K562 (cell line): ENCODE data around the gene SLC22A23. TPM values are rescaled to one million over a fixed set of nuclear protein-coding genes. Genes with fewer than 3 reads are reported as not detected.

Experiments used
- ATF7 ChIP-seq: fragments of 450-650 bp; IDR thresholded peaks from 2 replicates; pipeline ENCODE4 v1.7.1; 2014; ENCODE audit warnings: mild to moderate bottlenecking, moderate library complexity
- CBX8 ChIP-seq: fragments of 200-600 bp; sonication (generic); IDR thresholded peaks from 2 replicates; pipeline ENCODE4 v1.6.1; 2012; ENCODE audit warnings: borderline replicate concordance, mixed run types, low read depth, mild to moderate bottlenecking, moderate library complexity, mixed read lengths, low read length, control low read depth, inconsistent platforms; ENCODE audit not compliant: poor library complexity, severe bottlenecking; ENCODE audit errors: extremely low read depth
- DPF2 ChIP-seq: fragments of 450-650 bp; IDR thresholded peaks from 2 replicates; pipeline ENCODE4 v1.6.1; 2016
- ELF1 ChIP-seq: fragments of 200-800 bp; sonication (Bioruptor generic); IDR thresholded peaks from 2 replicates; pipeline ENCODE4 v1.6.1; 2016; ENCODE audit warnings: missing genetic modification characterization, missing compliant biosample characterization
- ERF ChIP-seq: fragments of 450-650 bp; formaldehyde crosslinking; IDR thresholded peaks from 2 replicates; pipeline ENCODE4 v1.4.0; 2020; ENCODE audit warnings: mild to moderate bottlenecking, mixed read lengths
- ETV6 ChIP-seq, 3 experiments: fragments of 150-350 bp in 1 of 3; sonication (generic) in 1 of 3; formaldehyde crosslinking in 1 of 3; IDR thresholded peaks; 2 replicates each; pipeline versions ENCODE4 v1.6.1 to v1.8.0; 2014 to 2022; ENCODE audit warnings: borderline replicate concordance in 2 of 3, low read depth in 2 of 3, antibody characterized with exemption in 1 of 3, low read length in 1 of 3, mild to moderate bottlenecking in 1 of 3, missing genetic modification reagents in 1 of 3
- GTF2E2 ChIP-seq: fragments of 200-800 bp; sonication (Bioruptor generic); IDR thresholded peaks from 2 replicates; pipeline ENCODE4 v1.6.1; 2016; ENCODE audit warnings: missing genetic modification characterization, missing compliant biosample characterization
- HDAC8 ChIP-seq: fragments of 450-650 bp; IDR thresholded peaks from 2 replicates; pipeline ENCODE4 v1.6.1; 2016; ENCODE audit warnings: mild to moderate bottlenecking, missing genetic modification characterization, moderate library complexity, missing compliant biosample characterization
- HNRNPLL ChIP-seq: fragments of 200-400 bp; formaldehyde crosslinking; IDR thresholded peaks from 2 replicates; pipeline ENCODE4 v1.6.1; 2017; ENCODE audit warnings: low read length, low read depth, mild to moderate bottlenecking; ENCODE audit not compliant: poor library complexity, severe bottlenecking
- MTF1 ChIP-seq: fragments of 250-450 bp; sonication (Bioruptor Pico); IDR thresholded peaks from 2 replicates; pipeline ENCODE4 v1.9.0; 2021; ENCODE audit warnings: moderate library complexity, mild to moderate bottlenecking, inconsistent platforms, borderline replicate concordance
- MYC ChIP-seq, 2 experiments: fragments of 250-450 bp in 1 of 2; sonication (Bioruptor Pico) in 1 of 2; IDR thresholded peaks; 2 replicates each; pipeline versions ENCODE4 v1.5.1 to v1.6.1; 2012 to 2021; ENCODE audit warnings: low read depth in 2 of 2, borderline replicate concordance in 1 of 2, improper control_type of control experiment in 1 of 2, low read length in 1 of 2, mild to moderate bottlenecking in 1 of 2, moderate library complexity in 1 of 2
- NCOA2 ChIP-seq, 2 experiments: fragments of 450-650 bp; IDR thresholded peaks; 2 replicates each; pipeline ENCODE4 v1.6.1; 2018; ENCODE audit warnings: mild to moderate bottlenecking in 2 of 2, moderate library complexity in 1 of 2; ENCODE audit not compliant: partially characterized antibody in 2 of 2
- NCOA4 ChIP-seq: fragments of 450-650 bp; IDR thresholded peaks from 2 replicates; pipeline ENCODE4 v1.6.1; 2018; ENCODE audit warnings: mild to moderate bottlenecking; ENCODE audit not compliant: partially characterized antibody
- TAF9B ChIP-seq: fragments of 450-650 bp; IDR thresholded peaks from 2 replicates; pipeline ENCODE4 v1.6.1; 2018; ENCODE audit warnings: mild to moderate bottlenecking; ENCODE audit not compliant: partially characterized antibody
- ZFP36 ChIP-seq: fragments of 150-350 bp; IDR thresholded peaks from 2 replicates; pipeline ENCODE4 v1.6.1; 2018; ENCODE audit warnings: low read length, low read depth; ENCODE audit not compliant: partially characterized antibody
- ZKSCAN8 ChIP-seq: fragments of 200-800 bp; sonication (Bioruptor generic); IDR thresholded peaks from 2 replicates; pipeline ENCODE4 v1.6.1; 2016; ENCODE audit warnings: missing genetic modification characterization, missing compliant biosample characterization
- ZNF212 ChIP-seq: fragments of 450-650 bp; formaldehyde crosslinking; IDR thresholded peaks from 2 replicates; pipeline ENCODE4 v1.4.0; 2020; ENCODE audit warnings: mild to moderate bottlenecking
- ZNF354B ChIP-seq: fragments of 250-450 bp; sonication (Bioruptor Pico); IDR thresholded peaks from 2 replicates; pipeline ENCODE4 v1.4.0; 2020
- ZNF696 ChIP-seq: fragments of 250-450 bp; sonication (Bioruptor Pico); conservative IDR thresholded peaks from 2 replicates; pipeline ENCODE4 v1.4.0; 2020; ENCODE audit warnings: mild to moderate bottlenecking, moderate library complexity
- ZNF699 ChIP-seq: fragments of 250-450 bp; sonication (Bioruptor Pico); IDR thresholded peaks from 2 replicates; pipeline ENCODE4 v1.8.0; 2021; ENCODE audit warnings: mild to moderate bottlenecking, moderate library complexity; ENCODE audit not compliant: insufficient replicate concordance
- polyA plus RNA-seq, 8 experiments: library from polyadenylated mRNA; depleted of rRNA in 4 of 8; stranded (reverse) in 5 of 8; unstranded in 3 of 8; fragments of >200 nt; fragmentation: Nextera tagmentation in 2 of 8; fragmentation: Illumina TruSeq in 1 of 8; extraction: Ambion mirVana in 2 of 8; extraction: Trizol in 1 of 8; gene quantifications; 2 replicates each; pipeline versions ENCODE4 v1.2.1 to v1.2.3, GENCODE V29; 2011 to 2014; ENCODE audit warnings: inconsistent platforms in 1 of 8, missing spikeins in 1 of 8
- total RNA-seq, 7 experiments: library from RNA; depleted of rRNA in 6 of 7; stranded (reverse); fragments of >200 nt in 6 of 7; fragmentation: Illumina TruSeq in 2 of 7; extraction: Trizol in 2 of 7; gene quantifications; 2 replicates each; pipeline versions ENCODE4 v1.2.1 to v1.2.3, GENCODE V29; 2011 to 2021; ENCODE audit warnings: low replicate concordance in 1 of 7
- TF ChIP-seq, protein P1 (sequence below): fragments of 250-450 bp; sonication (Bioruptor Pico); IDR thresholded peaks from 2 replicates; pipeline ENCODE4 v1.6.1; 2021; ENCODE audit warnings: mild to moderate bottlenecking
- TF ChIP-seq, protein P2 (sequence below): fragments of 250-450 bp; sonication (Bioruptor Pico); IDR thresholded peaks from 2 replicates; pipeline ENCODE4 v1.9.0; 2021; ENCODE audit warnings: mild to moderate bottlenecking
- TF ChIP-seq, protein P3 (sequence below): fragments of 250-450 bp; sonication (Bioruptor Pico); IDR thresholded peaks from 2 replicates; pipeline ENCODE4 v1.5.0; 2021; ENCODE audit warnings: mild to moderate bottlenecking, moderate library complexity

SLC22A23 gene
- total and polyA plus RNA-seq, 9 of the 15 experiments (the other 6 are each of a cell fraction or from before 2014, with no cell fraction given): 0.30 to 8.7 (median 2.5) TPM

DNA sequence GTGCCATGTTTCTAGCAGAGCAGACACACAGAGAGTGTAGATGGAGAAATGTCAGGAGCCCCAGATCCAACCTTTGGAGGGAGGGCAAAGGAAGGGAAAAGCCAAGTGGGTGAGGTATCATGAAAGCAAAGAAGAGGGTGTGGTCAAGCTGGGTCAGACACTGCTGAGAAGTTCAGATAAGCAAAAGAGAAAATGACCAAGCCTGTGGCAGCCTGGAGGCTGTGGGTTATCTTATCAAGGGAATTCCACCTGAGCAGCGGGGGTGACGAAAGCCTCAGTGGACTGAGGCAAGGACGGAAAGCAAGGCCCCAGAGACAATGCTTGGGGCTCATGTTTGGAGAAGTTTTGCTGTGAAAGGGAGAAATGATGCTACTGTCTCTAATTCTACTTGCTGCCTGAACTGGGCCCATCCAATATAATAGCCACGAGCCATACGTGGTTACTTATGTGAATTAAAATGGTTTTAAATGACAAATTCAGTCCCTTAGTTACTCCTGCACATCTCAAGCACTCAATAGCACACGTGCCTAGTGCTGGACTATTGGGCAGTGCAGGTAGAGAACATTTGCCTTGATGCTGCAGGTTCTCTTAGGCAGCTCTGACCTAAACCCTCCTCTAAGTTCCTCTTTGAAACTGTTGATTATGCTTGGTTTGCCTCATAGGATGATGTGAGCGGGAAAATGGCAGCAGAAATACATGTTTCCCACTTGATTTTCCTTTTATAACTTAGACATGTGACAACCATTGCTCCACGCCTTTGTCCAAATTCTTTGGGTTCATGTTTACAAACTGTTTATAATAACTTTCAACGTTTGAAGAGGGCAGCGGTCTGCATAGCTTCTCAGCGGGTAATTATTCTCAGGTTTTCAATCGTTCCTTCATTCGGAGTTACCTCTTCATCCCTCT is 63.7 kb downstream of the SLC22A23 start (continued):
- TF ChIP-seq MTF1 (CRISPR knock-in tag) (no peak), ERF (no peak), CBX8 (no peak), MYC (IDR thresholded peaks at IDR 0.05; ENCODE audit: low read depth, low read length) (peak; percentile 84), MYC (CRISPR knock-in tag; IDR thresholded peaks at IDR 0.05; ENCODE audit: borderline replicate concordance, low read depth) (no peak), DPF2 (peak; percentile 100), ETV6 (IDR thresholded peaks at IDR 0.05; ENCODE audit: borderline replicate concordance in 1 of 2, low read depth in 2 of 2, low read length in 1 of 2) (peak in 1 of 2 experiments; percentile 18; a peak in 1 of 4 replicates), ETV6 (CRISPR knock-in tag; IDR thresholded peaks at IDR 0.05; ENCODE audit: borderline replicate concordance) (no peak), ELF1 (tag) (no peak), ATF7 (peak; percentile 96), ZNF699 (no peak), GTF2E2 (tag) (no peak), NCOA2 (IDR thresholded peaks at IDR 0.05; ENCODE audit: partially characterized antibody in 2 of 2) (no peak), HNRNPLL (no peak), ZKSCAN8 (peak; percentile 82; the same call in 1 of the 2 replicates), ZNF354B (CRISPR knock-in tag) (0 out of 2 replicates have a peak, but pooled peaks have one; percentile 2), ZNF696 (0 out of 2 replicates have a peak, but pooled peaks have one; percentile 11), HDAC8 (tag) (no peak), TAF9B (no peak), ZNF212 (no peak), ZFP36 (peak; percentile 78), NCOA4 (peak; percentile 63)
- TF ChIP-seq, protein P1, sequence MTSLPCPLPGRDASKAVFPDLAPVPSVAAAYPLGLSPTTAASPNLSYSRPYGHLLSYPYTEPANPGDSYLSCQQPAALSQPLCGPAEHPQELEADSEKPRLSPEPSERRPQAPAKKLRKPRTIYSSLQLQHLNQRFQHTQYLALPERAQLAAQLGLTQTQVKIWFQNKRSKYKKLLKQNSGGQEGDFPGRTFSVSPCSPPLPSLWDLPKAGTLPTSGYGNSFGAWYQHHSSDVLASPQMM (CRISPR knock-in tag): no peak
- TF ChIP-seq, protein P2, sequence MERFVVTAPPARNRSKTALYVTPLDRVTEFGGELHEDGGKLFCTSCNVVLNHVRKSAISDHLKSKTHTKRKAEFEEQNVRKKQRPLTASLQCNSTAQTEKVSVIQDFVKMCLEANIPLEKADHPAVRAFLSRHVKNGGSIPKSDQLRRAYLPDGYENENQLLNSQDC: no peak
- TF ChIP-seq, protein P3, sequence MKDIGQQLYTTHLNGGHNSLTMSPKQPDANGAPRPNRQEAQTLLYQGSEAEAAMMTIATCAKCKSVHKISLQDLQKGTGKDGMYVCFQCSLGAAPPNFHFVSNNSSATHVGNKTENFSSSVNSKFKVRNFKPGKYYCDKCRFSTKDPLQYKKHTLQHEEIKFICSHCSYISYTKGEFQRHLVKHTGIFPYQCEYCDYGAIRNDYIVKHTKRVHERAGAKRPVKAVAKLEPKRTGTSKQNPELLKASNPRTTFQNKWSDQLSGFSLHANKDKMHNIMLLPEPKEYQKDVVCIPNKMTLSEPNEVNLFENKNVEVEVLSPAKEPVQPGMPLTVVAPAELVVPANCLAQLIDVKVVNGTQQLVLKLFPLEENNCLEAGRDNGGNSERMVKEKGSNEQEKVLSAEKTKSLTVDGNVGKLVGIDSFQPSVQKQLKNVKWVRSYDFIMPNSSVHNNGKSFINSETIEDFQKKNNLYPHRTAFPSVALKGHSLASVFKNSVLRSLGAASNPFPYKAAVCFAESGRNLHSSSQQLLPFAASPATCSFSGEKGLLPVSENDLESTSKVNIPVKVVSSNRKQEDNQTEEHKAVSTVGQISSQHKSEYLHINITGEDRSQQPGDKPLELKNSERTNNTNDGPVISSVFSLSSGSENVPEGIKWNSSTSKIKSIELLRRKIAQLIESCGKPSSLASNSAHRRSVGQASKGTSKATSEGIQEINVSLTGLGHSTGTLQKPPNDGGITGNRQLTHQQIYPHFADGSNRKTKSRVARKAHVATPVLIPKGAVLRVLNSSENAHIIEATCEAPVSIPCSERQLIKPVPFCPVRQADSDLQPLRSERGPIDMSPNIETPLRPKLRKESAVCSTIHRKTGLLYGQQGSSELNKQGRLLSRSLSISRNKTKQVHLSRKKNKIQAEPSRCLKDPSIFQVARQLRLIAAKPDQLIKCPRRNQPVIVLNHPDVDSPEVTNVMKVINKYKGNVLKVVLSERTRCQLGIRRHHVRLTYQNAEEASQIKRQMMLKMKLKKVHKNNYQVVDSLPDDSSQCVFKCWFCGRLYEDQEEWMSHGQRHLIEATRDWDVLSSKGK: no peak
